Nephron (organoid): Measurements from ENCODE around the gene TNFRSF1B.

Experiments used
- H3K27ac Mint-ChIP-seq, 3 experiments: 2 replicates each; pipeline ENCODE4 v1.8.0; 2020; ENCODE audit warnings: mixed read lengths in 3 of 3, mild to moderate bottlenecking in 2 of 3, moderate library complexity in 1 of 3
- H3K27me3 Mint-ChIP-seq: 2 replicates; pipeline ENCODE4 v1.8.0; 2021; ENCODE audit warnings: low read depth, mild to moderate bottlenecking, moderate library complexity, mixed read lengths
- H3K36me3 Mint-ChIP-seq: 2 replicates; pipeline ENCODE4 v1.8.0; 2020; ENCODE audit warnings: low read depth, mixed read lengths
- H3K4me1 Mint-ChIP-seq: 2 replicates; pipeline ENCODE4 v1.8.0; 2020; ENCODE audit warnings: mixed read lengths
- H3K4me3 Mint-ChIP-seq, 3 experiments: 2 replicates each; pipeline ENCODE4 v1.8.0; 2020; ENCODE audit warnings: mild to moderate bottlenecking in 3 of 3, mixed read lengths in 3 of 3, moderate library complexity in 2 of 3
- H3K9me3 Mint-ChIP-seq: 2 replicates; pipeline ENCODE4 v1.8.0; 2020; ENCODE audit warnings: mixed read lengths
- CTCF ChIP-seq, 3 experiments: fragments of 200-600 bp; sonication (generic); IDR thresholded peaks; one replicate each; pipeline ENCODE4 v1.5.0; 2021; ENCODE audit warnings: antibody characterized with exemption in 3 of 3; ENCODE audit not compliant: unreplicated experiment in 3 of 3

Gene TNFRSF1B

GRCh38 chr1:12229835-12230548 lies 63.2 kb downstream of the TNFRSF1B start, which contains the start of gene VPS13D:
Gene VPS13D (plus strand): TSS chr1:12230030. CDS start chr1:12234267, 4,237 bp downstream.
- peaks cover 3% of the 10 kb centered on the region for H3K27me3 Mint-ChIP-seq
- peaks cover 3% of the 10 kb centered on the region for H3K36me3 Mint-ChIP-seq
- TF ChIP-seq CTCF (IDR thresholded peaks at IDR 0.05; ENCODE audit: unreplicated experiment in 3 of 3), result peak; percentile 98 to 99 (median 99)
- H3K9me3 Mint-ChIP-seq, result no peaks in the 10 kb centered on the region
- peak within 1 kb of the TSS; percentile 87 to 90 (median 89) for H3K4me3 Mint-ChIP-seq
- peak within 1 kb of the TSS in 2 of 3 experiments; percentile 50 to 66 for H3K27ac Mint-ChIP-seq
- H3K4me1 Mint-ChIP-seq, result no peaks in the 10 kb centered on the region

DNA sequence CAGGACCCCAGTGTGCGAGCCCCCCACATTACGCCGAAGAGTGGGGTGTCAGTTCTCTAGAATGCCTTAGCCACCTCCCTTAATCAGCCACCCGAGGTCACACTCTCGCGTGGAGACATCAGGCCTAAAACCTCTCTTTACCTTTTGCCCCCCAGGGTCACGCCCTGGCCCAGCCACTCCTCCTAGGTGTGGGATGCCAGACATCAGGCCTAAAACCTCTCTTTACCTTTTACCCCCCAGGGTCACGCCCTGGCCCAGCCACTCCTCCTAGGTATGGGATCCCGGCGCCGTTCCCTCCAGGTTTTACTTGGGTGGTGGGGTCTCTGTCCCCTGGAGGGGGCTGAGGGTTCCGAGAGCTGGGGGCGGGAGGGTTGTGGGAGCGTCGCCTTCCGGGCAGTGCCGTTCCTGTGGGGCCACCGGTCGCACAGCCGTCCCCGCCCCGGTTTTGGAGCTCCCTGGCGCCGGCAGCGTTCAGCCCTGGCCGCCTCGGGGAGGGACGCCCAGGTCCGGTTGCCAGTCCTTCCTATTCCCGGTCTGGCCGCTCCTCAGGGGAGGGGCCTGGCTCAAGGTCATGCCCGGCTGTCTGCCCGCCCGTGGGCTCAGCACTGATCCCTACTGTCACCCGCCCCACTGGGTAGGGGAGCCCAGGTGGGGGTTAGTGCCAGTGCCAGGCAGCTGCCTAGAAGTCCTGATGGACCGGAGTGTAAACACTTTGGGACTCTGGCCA lies 63.9 kb downstream of the TNFRSF1B start:
- Mint-ChIP-seq H3K36me3 (peaks cover 6% of the 10 kb centered on the region), H3K27me3 (peaks cover 3% of the 10 kb centered on the region), H3K4me3 (peak overlapping the region; percentile 87 to 90 (median 89)), H3K4me1 (no peaks in the 10 kb centered on the region), H3K27ac (peak overlapping the region in 1 of 3 experiments; percentile 50), H3K9me3 (no peaks in the 10 kb centered on the region)
- TF ChIP-seq CTCF (IDR thresholded peaks at IDR 0.05; ENCODE audit: unreplicated experiment in 3 of 3), result no peak

DNA sequence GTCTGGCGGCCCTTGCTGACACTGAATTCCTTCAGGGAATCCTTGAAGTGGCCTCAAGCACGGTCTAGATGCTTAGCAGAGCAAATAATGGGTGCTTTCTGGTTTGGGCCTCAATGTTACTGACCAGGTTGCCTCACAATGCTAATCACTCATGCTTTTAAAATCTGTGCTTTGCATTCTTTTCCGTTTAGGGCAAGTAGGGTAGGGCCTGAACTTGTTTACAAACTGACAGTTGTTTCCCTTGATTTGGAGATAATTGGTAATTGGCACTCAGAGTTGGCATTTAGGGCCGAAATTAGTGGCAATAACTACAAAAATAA lies 64.4 kb downstream of the TNFRSF1B start:
- no peak for TF ChIP-seq CTCF (IDR thresholded peaks at IDR 0.05; ENCODE audit: unreplicated experiment in 3 of 3)
- H3K4me1 Mint-ChIP-seq, result no peaks in the 10 kb centered on the region
- peaks cover 11% of the 10 kb centered on the region for H3K36me3 Mint-ChIP-seq
- H3K27ac Mint-ChIP-seq, result peak overlapping the region in 1 of 3 experiments; percentile 60
- no peaks in the 10 kb centered on the region for H3K9me3 Mint-ChIP-seq
- H3K27me3 Mint-ChIP-seq, result no peaks in the 10 kb centered on the region
- peak overlapping the region; percentile 87 to 90 (median 89) for H3K4me3 Mint-ChIP-seq

DNA sequence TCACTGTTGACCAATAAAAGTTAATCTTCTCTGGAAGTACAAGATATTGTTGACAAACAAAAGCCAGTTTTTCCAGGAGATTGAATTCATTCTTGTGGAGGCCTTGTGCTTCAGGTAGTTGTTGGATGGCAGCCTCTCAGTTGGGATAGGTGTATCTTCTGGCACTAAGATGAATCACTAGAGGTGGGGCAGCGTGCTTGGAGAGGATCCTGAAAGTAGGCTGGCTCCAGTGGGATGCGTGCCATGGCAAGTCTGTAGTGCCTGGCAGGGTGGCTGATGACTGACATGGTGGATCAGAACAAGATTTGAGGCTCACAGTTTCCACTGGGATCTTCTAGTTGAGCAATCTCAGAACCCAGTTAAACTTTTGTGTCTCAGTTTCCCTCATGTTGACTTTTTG lies 65.4 kb downstream of the TNFRSF1B start:
- no peak for TF ChIP-seq CTCF (IDR thresholded peaks at IDR 0.05; ENCODE audit: unreplicated experiment in 3 of 3)
- H3K27me3 Mint-ChIP-seq, result no peaks in the 10 kb centered on the region
- H3K9me3 Mint-ChIP-seq, result no peaks in the 10 kb centered on the region
- no peak overlapping the region for H3K27ac Mint-ChIP-seq
- peaks cover 18% of the 10 kb centered on the region for H3K36me3 Mint-ChIP-seq
- H3K4me1 Mint-ChIP-seq, result no peaks in the 10 kb centered on the region
- peak overlapping the region; percentile 61 to 80 (median 73) for H3K4me3 Mint-ChIP-seq

GRCh38 chr1:12244078-12244477 lies 77.3 kb downstream of the TNFRSF1B start:
- TF ChIP-seq CTCF (IDR thresholded peaks at IDR 0.05; ENCODE audit: unreplicated experiment in 3 of 3), result no peak
- Mint-ChIP-seq H3K27ac (no peak overlapping the region), H3K4me3 (no peak overlapping the region), H3K36me3 (peaks cover 50% of the 10 kb centered on the region), H3K4me1 (no peaks in the 10 kb centered on the region), H3K27me3 (no peaks in the 10 kb centered on the region), H3K9me3 (no peaks in the 10 kb centered on the region)
